Measurements from ENCODE around the gene THSD4. TPM values are rescaled to one million over a fixed set of nuclear protein-coding genes. Genes with fewer than 3 reads are reported as not detected.
A peak's percentile ranks its signal among the peaks of the same experiment; 100 is the strongest.

Gene THSD4
- total and polyA plus RNA-seq, 2 experiments from 2014 or later = 5.1 to 25.5 TPM

GRCh38 chr15:71822890-71823630, 707.8 kb downstream of the THSD4 start:
- Histone ChIP-seq H3K9me3 (ENCODE audit: low read depth) (no peaks in the 10 kb centered on the region), H3K27me3 (no peaks in the 10 kb centered on the region), H3K4me3 (no peak overlapping the region), H3K36me3 (peaks cover 16% of the 10 kb centered on the region), H3K27ac (no peak overlapping the region), H3K4me1 (ENCODE audit: low read depth) (no peaks in the 10 kb centered on the region)
- no peak for DNase-seq (ENCODE audit: low read depth in 1 of 2, low spot score in 1 of 2)
- no peak for TF ChIP-seq CTCF (IDR thresholded peaks at IDR 0.05; ENCODE audit: low read depth, low read length)

GRCh38 chr15:71823801-71824200, 708.5 kb downstream of the THSD4 start:
- DNase-seq (ENCODE audit: low read depth in 1 of 2, low spot score in 1 of 2) = no peak
- H3K36me3 ChIP-seq = peaks cover 16% of the 10 kb centered on the region
- H3K4me3 ChIP-seq = no peak overlapping the region
- no peak for TF ChIP-seq CTCF (IDR thresholded peaks at IDR 0.05; ENCODE audit: low read depth, low read length)
- H3K27ac ChIP-seq = no peak overlapping the region
- no peaks in the 10 kb centered on the region for H3K9me3 ChIP-seq (ENCODE audit: low read depth)
- H3K4me1 ChIP-seq (ENCODE audit: low read depth) = no peaks in the 10 kb centered on the region
- no peaks in the 10 kb centered on the region for H3K27me3 ChIP-seq

GRCh38 chr15:71825021-71825730, 709.9 kb downstream of the THSD4 start:
- no peaks in the 10 kb centered on the region for H3K27me3 ChIP-seq
- no peak overlapping the region for H3K4me3 ChIP-seq
- no peaks in the 10 kb centered on the region for H3K9me3 ChIP-seq (ENCODE audit: low read depth)
- no peaks in the 10 kb centered on the region for H3K4me1 ChIP-seq (ENCODE audit: low read depth)
- peaks cover 20% of the 10 kb centered on the region for H3K36me3 ChIP-seq
- H3K27ac ChIP-seq = no peak overlapping the region
- DNase-seq (ENCODE audit: low read depth in 1 of 2, low spot score in 1 of 2) = no peak
- TF ChIP-seq CTCF (IDR thresholded peaks at IDR 0.05; ENCODE audit: low read depth, low read length) = no peak

GRCh38 chr15:71826196-71826595, 710.9 kb downstream of the THSD4 start:
- no peaks in the 10 kb centered on the region for H3K9me3 ChIP-seq (ENCODE audit: low read depth)
- no peaks in the 10 kb centered on the region for H3K27me3 ChIP-seq
- no peak for DNase-seq (ENCODE audit: low read depth in 1 of 2, low spot score in 1 of 2)
- peaks cover 20% of the 10 kb centered on the region for H3K36me3 ChIP-seq
- no peak overlapping the region for H3K27ac ChIP-seq
- peaks cover 7% of the 10 kb centered on the region for H3K4me1 ChIP-seq (ENCODE audit: low read depth)
- no peak overlapping the region for H3K4me3 ChIP-seq
- no peak for TF ChIP-seq CTCF (IDR thresholded peaks at IDR 0.05; ENCODE audit: low read depth, low read length)

- Histone ChIP-seq H3K27ac (peak overlapping the region; percentile 70), H3K4me3 (no peak overlapping the region), H3K9me3 (ENCODE audit: low read depth) (no peaks in the 10 kb centered on the region), H3K4me1 (ENCODE audit: low read depth) (peaks cover 18% of the 10 kb centered on the region), H3K36me3 (peaks cover 13% of the 10 kb centered on the region), H3K27me3 (no peaks in the 10 kb centered on the region)
- DNase-seq (ENCODE audit: low read depth in 1 of 2, low spot score in 1 of 2) = peak in 1 of 2 donors; percentile 50
- TF ChIP-seq CTCF (IDR thresholded peaks at IDR 0.05; ENCODE audit: low read depth, low read length) = no peak
These were observed 715.7 kb downstream of the THSD4 start for GRCh38 chr15:71830981-71831380.

Other genes with a start within 250 kb of the THSD4 start
- gene THAP10, start 223.0 kb upstream of the THSD4 start, total RNA-seq = 4.6 and 5.9 TPM in 2 replicates
- 7.8 and 12.1 TPM in 2 replicates for gene THAP10, start 223.0 kb upstream of the THSD4 start, polyA plus RNA-seq
- gene LRRC49, start 222.6 kb upstream of the THSD4 start, total RNA-seq = 8.4 and 11.6 TPM in 2 replicates
- gene LRRC49, start 222.6 kb upstream of the THSD4 start, polyA plus RNA-seq = 6.0 and 12.5 TPM in 2 replicates

All from cardiac muscle cell (in vitro differentiated cells and primary cell).